ENCODE data around the gene TMEM72. TPM values are rescaled to one million over a fixed set of nuclear protein-coding genes. Genes with fewer than 3 reads are reported as not detected.

Gene TMEM72
- total RNA-seq: 1 to 10 TPM; 1.5 to 8.7 TPM
- polyA plus RNA-seq (ENCODE audit: insufficient read depth, low read depth, low replicate concordance): 3.0 TPM
- long read RNA-seq, donor 1: 0 reads
- long read RNA-seq, donor 2: 0 reads

DNA sequence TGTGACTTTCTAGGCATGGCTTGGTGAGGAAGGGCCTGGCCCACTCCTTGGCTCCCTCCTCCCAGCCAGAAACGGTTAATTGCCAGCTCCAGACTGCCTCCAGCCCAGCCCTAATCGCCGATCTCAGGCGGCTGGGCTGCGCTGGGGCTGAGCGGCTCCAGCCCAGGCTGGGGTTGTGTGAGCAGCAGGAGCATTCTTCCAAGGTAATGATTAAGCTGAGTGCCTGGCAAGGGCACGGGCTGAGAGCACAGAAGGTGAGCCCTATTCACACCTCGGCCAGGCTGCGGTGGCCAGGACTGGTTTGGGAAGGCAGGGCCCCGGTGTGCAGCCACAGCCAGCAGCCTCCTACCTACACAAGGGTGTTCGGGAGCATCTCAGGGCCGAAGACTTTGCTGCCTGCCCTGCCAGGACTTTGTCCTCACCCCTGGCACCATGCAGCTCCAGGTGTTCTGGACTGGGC is at the start of gene TMEM72:
Gene TMEM72, plus strand, starts transcription at position 257 of the 460 bp plus-strand sequence. Its CDS starts 176 bp downstream, at position 433.
- Histone ChIP-seq H3K27ac (no peak within 1 kb of the TSS), H3K4me1 (peaks cover 6% of the 10 kb centered on the region), H3K36me3 (ENCODE audit: low read depth, missing control alignments) (no peaks in the 10 kb centered on the region), H3K9me3 (no peaks in the 10 kb centered on the region), H3K27me3 (no peaks in the 10 kb centered on the region), H3K4me3 (no peak within 1 kb of the TSS)
- DNase-seq: no peak
- TF ChIP-seq POLR2A (IDR thresholded peaks at IDR 0.05): no peak
- TF ChIP-seq, protein P1, sequence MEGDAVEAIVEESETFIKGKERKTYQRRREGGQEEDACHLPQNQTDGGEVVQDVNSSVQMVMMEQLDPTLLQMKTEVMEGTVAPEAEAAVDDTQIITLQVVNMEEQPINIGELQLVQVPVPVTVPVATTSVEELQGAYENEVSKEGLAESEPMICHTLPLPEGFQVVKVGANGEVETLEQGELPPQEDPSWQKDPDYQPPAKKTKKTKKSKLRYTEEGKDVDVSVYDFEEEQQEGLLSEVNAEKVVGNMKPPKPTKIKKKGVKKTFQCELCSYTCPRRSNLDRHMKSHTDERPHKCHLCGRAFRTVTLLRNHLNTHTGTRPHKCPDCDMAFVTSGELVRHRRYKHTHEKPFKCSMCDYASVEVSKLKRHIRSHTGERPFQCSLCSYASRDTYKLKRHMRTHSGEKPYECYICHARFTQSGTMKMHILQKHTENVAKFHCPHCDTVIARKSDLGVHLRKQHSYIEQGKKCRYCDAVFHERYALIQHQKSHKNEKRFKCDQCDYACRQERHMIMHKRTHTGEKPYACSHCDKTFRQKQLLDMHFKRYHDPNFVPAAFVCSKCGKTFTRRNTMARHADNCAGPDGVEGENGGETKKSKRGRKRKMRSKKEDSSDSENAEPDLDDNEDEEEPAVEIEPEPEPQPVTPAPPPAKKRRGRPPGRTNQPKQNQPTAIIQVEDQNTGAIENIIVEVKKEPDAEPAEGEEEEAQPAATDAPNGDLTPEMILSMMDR (IDR thresholded peaks at IDR 0.05): no peak
- intact Hi-C loops (cut with DNase I; ENCODE audit: low total_unique reads): no loop called here
- WGBS, 2 donors: 52 to 88% methylated on average over 2 to 12 of the region's 12 CpGs

DNA sequence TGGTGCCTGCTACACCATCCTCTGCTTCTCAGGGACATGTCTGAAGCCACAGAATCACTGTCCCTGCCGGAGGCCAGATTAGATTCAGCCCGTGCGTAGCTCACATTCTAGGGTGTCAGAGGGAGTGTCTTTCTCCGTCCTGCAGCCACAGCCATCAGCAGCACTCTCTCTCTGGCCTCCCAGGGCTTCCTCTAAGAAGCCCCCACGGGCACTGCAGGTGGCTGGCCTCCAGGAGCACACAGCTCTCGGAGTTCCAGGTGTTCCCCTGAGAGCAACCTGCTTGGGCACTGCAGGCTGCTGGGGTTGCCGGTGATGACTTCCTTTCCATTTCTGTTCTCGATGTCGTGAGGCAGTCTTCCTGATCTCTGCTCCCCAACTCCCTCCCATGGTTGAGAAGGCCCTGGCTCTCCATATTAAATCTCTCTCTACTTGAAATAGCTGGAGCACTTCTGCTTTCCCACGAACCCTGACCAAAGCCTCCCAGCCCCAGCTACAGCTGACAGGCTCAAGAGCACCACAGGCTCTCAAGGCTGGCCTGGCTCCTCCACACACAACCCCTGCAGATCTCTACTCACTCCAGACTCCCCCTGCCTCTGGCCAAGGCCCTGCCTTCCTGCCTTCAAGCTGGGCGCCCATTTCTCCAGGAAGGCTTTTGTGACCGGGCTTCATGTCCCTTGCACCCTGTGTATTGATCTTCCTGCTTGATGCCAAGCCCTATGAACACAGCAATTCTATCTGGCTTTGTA is 49.0 kb upstream of the TMEM72 start:
- intact Hi-C loops (cut with DNase I; ENCODE audit: low total_unique reads): no loop called here
- DNase-seq: peak; percentile 8
- Histone ChIP-seq H3K9me3 (no peaks in the 10 kb centered on the region), H3K36me3 (ENCODE audit: low read depth, missing control alignments) (no peaks in the 10 kb centered on the region), H3K27ac (no peak overlapping the region), H3K4me3 (no peak overlapping the region), H3K27me3 (no peaks in the 10 kb centered on the region), H3K4me1 (peaks cover 3% of the 10 kb centered on the region)
- TF ChIP-seq, protein P1 (IDR thresholded peaks at IDR 0.05): no peak
- no peak for TF ChIP-seq POLR2A (IDR thresholded peaks at IDR 0.05)
- 88 to 89% methylated on average over 12 of the region's 12 CpGs for WGBS, 2 donors

DNA sequence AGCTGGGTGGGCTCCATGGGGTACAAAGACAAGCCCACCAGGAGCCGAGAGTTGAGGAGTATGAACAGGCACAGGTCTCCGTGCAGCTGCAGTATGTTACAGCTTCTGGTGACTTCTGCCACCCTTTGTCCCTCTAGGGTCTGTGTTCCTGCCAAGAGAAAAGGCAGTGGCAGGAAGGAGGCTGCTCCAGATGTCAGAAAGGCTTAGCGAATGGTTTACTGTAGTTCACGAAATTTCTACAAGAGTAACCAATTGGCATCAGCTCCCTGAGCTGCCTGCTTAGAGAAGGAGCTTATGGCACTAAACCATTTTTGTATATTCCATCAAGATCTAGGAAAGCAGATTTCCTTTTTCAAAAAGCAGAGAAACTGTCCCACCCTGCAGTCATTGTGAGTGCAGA is 48.2 kb upstream of the TMEM72 start:
- no peak for TF ChIP-seq POLR2A (IDR thresholded peaks at IDR 0.05)
- DNase-seq: peak; percentile 6
- no peaks in the 10 kb centered on the region for H3K27me3 ChIP-seq
- peaks cover 3% of the 10 kb centered on the region for H3K4me1 ChIP-seq
- no peak overlapping the region for H3K27ac ChIP-seq
- no peak overlapping the region for H3K4me3 ChIP-seq
- intact Hi-C loops (cut with DNase I; ENCODE audit: low total_unique reads): no loop called here
- no peaks in the 10 kb centered on the region for H3K36me3 ChIP-seq (ENCODE audit: low read depth, missing control alignments)
- 75 to 82% methylated on average over 4 of the region's 4 CpGs for WGBS, 2 donors
- no peaks in the 10 kb centered on the region for H3K9me3 ChIP-seq

DNA sequence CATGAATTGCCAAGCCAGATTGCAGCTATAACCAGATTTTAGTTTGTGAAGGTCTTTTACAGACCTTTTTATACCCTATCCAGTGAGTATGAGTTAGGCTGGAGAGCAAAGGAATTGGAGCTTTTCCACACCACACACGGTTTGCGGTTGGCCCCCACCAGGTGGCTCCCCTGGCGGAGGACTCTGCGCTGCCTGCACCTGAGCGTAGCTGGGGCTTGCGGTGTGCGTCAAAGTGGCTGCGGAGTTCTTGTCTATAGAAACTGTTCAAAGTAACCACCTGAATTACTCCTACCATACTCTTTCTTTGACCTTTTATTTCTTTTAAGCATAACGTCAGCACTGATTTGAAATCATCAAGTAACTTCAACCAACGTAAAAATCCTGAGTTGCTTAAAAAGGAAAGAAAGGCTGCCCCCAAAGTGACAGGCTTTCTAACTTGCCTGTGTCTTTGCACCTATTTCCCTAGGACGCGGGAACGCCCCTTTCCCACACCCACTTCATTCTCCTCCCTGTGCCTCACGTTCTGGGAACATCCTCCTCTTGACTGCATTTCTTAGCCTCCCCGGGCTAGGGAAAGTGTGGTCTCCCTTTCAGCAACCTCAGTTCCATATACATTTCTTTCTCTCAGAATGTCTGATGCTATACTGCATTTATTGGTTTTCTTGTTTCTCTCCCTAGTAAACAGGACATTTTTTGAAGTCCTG is 47.6 kb upstream of the TMEM72 start:
- H3K27ac ChIP-seq: no peak overlapping the region
- DNase-seq: no peak
- H3K36me3 ChIP-seq (ENCODE audit: low read depth, missing control alignments): no peaks in the 10 kb centered on the region
- no peaks in the 10 kb centered on the region for H3K27me3 ChIP-seq
- no peak for TF ChIP-seq POLR2A (IDR thresholded peaks at IDR 0.05)
- TF ChIP-seq, protein P1 (IDR thresholded peaks at IDR 0.05): no peak
- H3K4me3 ChIP-seq: no peak overlapping the region
- H3K4me1 ChIP-seq: peaks cover 3% of the 10 kb centered on the region
- 59 to 65% methylated on average over 15 of the region's 15 CpGs for WGBS, 2 donors
- intact Hi-C loops (cut with DNase I; ENCODE audit: low total_unique reads): no loop called here
- H3K9me3 ChIP-seq: no peaks in the 10 kb centered on the region

DNA sequence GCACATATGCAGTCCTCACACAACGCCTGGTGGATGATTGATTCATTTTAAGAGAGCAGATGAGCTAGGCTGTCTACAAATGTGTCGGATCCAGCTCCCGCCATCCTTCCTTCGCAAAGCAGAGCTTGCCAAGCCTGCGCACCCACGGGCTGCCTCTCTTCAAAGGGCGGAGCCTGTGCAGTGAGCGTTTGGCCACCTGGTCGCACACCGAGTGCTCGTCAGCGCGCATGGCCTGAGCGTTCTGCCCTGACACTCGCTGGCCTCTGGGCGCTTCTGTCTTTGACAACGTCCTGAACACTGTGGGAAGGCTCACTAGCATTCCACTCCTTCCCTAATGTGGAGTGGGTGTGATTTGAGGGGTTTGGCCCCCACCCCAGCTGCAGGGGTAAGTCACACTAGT is 47.1 kb upstream of the TMEM72 start:
- Histone ChIP-seq H3K27ac (peak overlapping the region; percentile 63 to 80), H3K36me3 (ENCODE audit: low read depth, missing control alignments) (no peaks in the 10 kb centered on the region), H3K27me3 (no peaks in the 10 kb centered on the region), H3K9me3 (no peaks in the 10 kb centered on the region), H3K4me1 (peaks cover 3% of the 10 kb centered on the region), H3K4me3 (peak overlapping the region in 1 of 2 donors; percentile 62)
- WGBS, 2 donors: 51 to 65% methylated on average over 17 of the region's 17 CpGs
- peak; percentile 49 for DNase-seq
- intact Hi-C loops (cut with DNase I; ENCODE audit: low total_unique reads): no loop called here
- TF ChIP-seq POLR2A (IDR thresholded peaks at IDR 0.05): no peak
- TF ChIP-seq, protein P1 (IDR thresholded peaks at IDR 0.05): no peak

All from testis (tissue), 5 donors.